ENCODE results near the gene GRB10. TPM values are rescaled to one million over a fixed set of nuclear protein-coding genes. Genes with fewer than 3 reads are reported as not detected.

The GRB10 gene
- total RNA-seq, 1 experiment from 2014 or later, result 38.3 TPM

DNA sequence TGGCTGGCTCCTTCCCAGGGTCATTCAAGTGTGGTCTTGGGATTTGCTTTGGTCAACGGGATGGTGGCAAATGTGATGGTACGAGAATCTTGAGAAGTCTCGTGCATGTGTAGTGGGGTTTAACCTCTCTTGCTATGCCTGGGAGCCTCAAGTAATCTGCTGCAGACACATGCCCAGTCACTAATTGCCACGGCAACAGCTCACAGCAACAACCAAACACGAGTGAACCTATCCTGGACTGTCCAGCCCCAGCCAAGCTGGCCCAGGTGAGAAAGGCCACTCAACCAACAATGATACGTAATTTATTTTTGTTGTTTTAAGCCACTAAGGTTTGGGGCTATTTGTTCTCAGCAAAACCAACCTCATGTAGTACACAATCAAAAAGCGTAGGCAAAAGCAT is 179.4 kb downstream of the GRB10 start:
- no peak overlapping the region for H3K4me3 ChIP-seq (ENCODE audit: low read depth in 2 of 2, low read length in 2 of 2)
- intact Hi-C loops (cut with micrococcal nuclease; ENCODE audit: unreplicated experiment), result no loop called here
- no peaks in the 10 kb centered on the region for H3K36me3 ChIP-seq (ENCODE audit: control insufficient read depth, insufficient read depth, low read length)
- H3K27me3 ChIP-seq (ENCODE audit: control insufficient read depth, insufficient read depth, low read length), result no peaks in the 10 kb centered on the region
- ChIA-PET POLR2A (no interaction called here), CTCF (no interaction called here)
- H3K9me3 ChIP-seq (ENCODE audit: control insufficient read depth, insufficient read depth, low read depth, low read length), result no peaks in the 10 kb centered on the region
- no peaks in the 10 kb centered on the region; the same call in 1 of the 2 replicates for H3K4me1 ChIP-seq (ENCODE audit: control insufficient read depth, insufficient read depth, low read length)
- H3K27ac ChIP-seq (ENCODE audit: low read length), result no peak overlapping the region
- in situ Hi-C loops (cut with HindIII; ENCODE audit: low pct_unique_long_range_greater_than_20kb, low sequenced_read_pairs), result no loop called here
- no TSS peak for BruUV-seq (replicated peaks)
- DNase-seq (ENCODE audit: low read depth, low spot score), result no peak
- TF ChIP-seq, protein P1, sequence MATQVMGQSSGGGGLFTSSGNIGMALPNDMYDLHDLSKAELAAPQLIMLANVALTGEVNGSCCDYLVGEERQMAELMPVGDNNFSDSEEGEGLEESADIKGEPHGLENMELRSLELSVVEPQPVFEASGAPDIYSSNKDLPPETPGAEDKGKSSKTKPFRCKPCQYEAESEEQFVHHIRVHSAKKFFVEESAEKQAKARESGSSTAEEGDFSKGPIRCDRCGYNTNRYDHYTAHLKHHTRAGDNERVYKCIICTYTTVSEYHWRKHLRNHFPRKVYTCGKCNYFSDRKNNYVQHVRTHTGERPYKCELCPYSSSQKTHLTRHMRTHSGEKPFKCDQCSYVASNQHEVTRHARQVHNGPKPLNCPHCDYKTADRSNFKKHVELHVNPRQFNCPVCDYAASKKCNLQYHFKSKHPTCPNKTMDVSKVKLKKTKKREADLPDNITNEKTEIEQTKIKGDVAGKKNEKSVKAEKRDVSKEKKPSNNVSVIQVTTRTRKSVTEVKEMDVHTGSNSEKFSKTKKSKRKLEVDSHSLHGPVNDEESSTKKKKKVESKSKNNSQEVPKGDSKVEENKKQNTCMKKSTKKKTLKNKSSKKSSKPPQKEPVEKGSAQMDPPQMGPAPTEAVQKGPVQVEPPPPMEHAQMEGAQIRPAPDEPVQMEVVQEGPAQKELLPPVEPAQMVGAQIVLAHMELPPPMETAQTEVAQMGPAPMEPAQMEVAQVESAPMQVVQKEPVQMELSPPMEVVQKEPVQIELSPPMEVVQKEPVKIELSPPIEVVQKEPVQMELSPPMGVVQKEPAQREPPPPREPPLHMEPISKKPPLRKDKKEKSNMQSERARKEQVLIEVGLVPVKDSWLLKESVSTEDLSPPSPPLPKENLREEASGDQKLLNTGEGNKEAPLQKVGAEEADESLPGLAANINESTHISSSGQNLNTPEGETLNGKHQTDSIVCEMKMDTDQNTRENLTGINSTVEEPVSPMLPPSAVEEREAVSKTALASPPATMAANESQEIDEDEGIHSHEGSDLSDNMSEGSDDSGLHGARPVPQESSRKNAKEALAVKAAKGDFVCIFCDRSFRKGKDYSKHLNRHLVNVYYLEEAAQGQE (IDR thresholded peaks at IDR 0.05; ENCODE audit: insufficient read depth in 1 of 2, low read depth in 2 of 2, low read length in 1 of 2), result no peak
- TF ChIP-seq SIN3A (IDR thresholded peaks at IDR 0.05; ENCODE audit: borderline replicate concordance, insufficient read depth, low read depth, low read length) (no peak), CTCF (IDR thresholded peaks at IDR 0.05) (no peak), TCF7L2 (IDR thresholded peaks at IDR 0.05; ENCODE audit: low read depth, low read length) (no peak), POLR2AphosphoS5 (IDR thresholded peaks at IDR 0.05; ENCODE audit: low read depth, low read length) (no peak)
- no peak for ATAC-seq

- no peaks in the 10 kb centered on the region for H3K27me3 ChIP-seq (ENCODE audit: control insufficient read depth, insufficient read depth, low read length)
- ChIA-PET POLR2A (no interaction called here), CTCF (interaction anchor here (1.1 kb wide), 1 partner anchor 131 kb away, joined by 3 read pairs; no protein-coding TSS in a partner anchor)
- no TSS peak for BruUV-seq (replicated peaks)
- no peak for ATAC-seq
- H3K4me3 ChIP-seq (ENCODE audit: low read depth in 2 of 2, low read length in 2 of 2), result no peak overlapping the region
- no peaks in the 10 kb centered on the region for H3K36me3 ChIP-seq (ENCODE audit: control insufficient read depth, insufficient read depth, low read length)
- TF ChIP-seq, protein P1 (IDR thresholded peaks at IDR 0.05; ENCODE audit: insufficient read depth in 1 of 2, low read depth in 2 of 2, low read length in 1 of 2), result no peak
- TF ChIP-seq CTCF (IDR thresholded peaks at IDR 0.05) (no peak), POLR2AphosphoS5 (IDR thresholded peaks at IDR 0.05; ENCODE audit: low read depth, low read length) (no peak)
- intact Hi-C loops (cut with micrococcal nuclease; ENCODE audit: unreplicated experiment) (no loop called here), in situ Hi-C loops (cut with HindIII; ENCODE audit: low pct_unique_long_range_greater_than_20kb, low sequenced_read_pairs) (no loop called here)
- no peak overlapping the region for H3K27ac ChIP-seq (ENCODE audit: low read length)
- H3K9me3 ChIP-seq (ENCODE audit: control insufficient read depth, insufficient read depth, low read depth, low read length), result no peaks in the 10 kb centered on the region
- DNase-seq (ENCODE audit: low read depth, low spot score), result no peak
- no peaks in the 10 kb centered on the region; the same call in 1 of the 2 replicates for H3K4me1 ChIP-seq (ENCODE audit: control insufficient read depth, insufficient read depth, low read length)
Measured at GRCh38 chr7:50599385-50599784, 183.3 kb downstream of the GRB10 start.
